Left ventricle myocardium inferior (tissue), 1 donor: Measurements from ENCODE around the gene AKAP12. TPM values are rescaled to one million over a fixed set of nuclear protein-coding genes. Genes with fewer than 3 reads are reported as not detected.

Source experiments
- DNase-seq: peaks from one replicate; pipeline ENCODE4 v3.0.0-alpha.2; 2020
- H3K27ac ChIP-seq: fragments of 200-600 bp; replicated peaks from 2 replicates; pipeline ENCODE4 v1.8.0; 2021
- H3K27me3 ChIP-seq: fragments of 200-600 bp; 2 replicates; pipeline ENCODE4 v1.8.0; 2021; ENCODE audit warnings: low read depth
- H3K36me3 ChIP-seq: fragments of 200-600 bp; 2 replicates; pipeline ENCODE4 v1.8.0; 2021
- H3K4me1 ChIP-seq: fragments of 200-600 bp; 2 replicates; pipeline ENCODE4 v1.8.0; 2021
- H3K4me3 ChIP-seq: fragments of 200-600 bp; 2 replicates; pipeline ENCODE4 v1.8.0; 2021; ENCODE audit warnings: mild to moderate bottlenecking, moderate library complexity
- H3K9me3 ChIP-seq: fragments of 200-600 bp; replicated peaks from 2 replicates; pipeline ENCODE4 v1.8.0; 2021
- CTCF ChIP-seq: fragments of 200-600 bp; IDR thresholded peaks from 2 replicates; pipeline ENCODE4 v1.8.0; 2021; ENCODE audit warnings: antibody characterized with exemption, mild to moderate bottlenecking, borderline replicate concordance
- intact Hi-C: fragments of 100-400 bp; cut with micrococcal nuclease; formaldehyde crosslinking; loops from one replicate; pipeline ENCODE4 v1.11.0; 2022
- total RNA-seq: library from RNA; stranded (reverse); fragmentation: NEBNext Ultra II Directional; extraction: Animal tissue kit (Norgen Biotek cat#: 25700); gene quantifications from one replicate; pipeline ENCODE4 v1.2.1, GENCODE V29; 2021
- donor health status: DM: no; HTN: yes; CAD: no; lungs with severe emphysema.

AKAP12 gene
- total RNA-seq, 1 donor from 2014 or later = 13.1 TPM

GRCh38 chr6:151388236-151388635 lies 148.5 kb downstream of the AKAP12 start:
- Histone ChIP-seq H3K4me1 (peaks cover 62% of the 10 kb centered on the region), H3K4me3 (no peak overlapping the region), H3K27ac (peak overlapping the region; percentile 100), H3K9me3 (no peaks in the 10 kb centered on the region), H3K36me3 (no peaks in the 10 kb centered on the region), H3K27me3 (no peaks in the 10 kb centered on the region)
- no peak for TF ChIP-seq CTCF
- DNase-seq = no peak
- intact Hi-C loops = no loop called here

DNA sequence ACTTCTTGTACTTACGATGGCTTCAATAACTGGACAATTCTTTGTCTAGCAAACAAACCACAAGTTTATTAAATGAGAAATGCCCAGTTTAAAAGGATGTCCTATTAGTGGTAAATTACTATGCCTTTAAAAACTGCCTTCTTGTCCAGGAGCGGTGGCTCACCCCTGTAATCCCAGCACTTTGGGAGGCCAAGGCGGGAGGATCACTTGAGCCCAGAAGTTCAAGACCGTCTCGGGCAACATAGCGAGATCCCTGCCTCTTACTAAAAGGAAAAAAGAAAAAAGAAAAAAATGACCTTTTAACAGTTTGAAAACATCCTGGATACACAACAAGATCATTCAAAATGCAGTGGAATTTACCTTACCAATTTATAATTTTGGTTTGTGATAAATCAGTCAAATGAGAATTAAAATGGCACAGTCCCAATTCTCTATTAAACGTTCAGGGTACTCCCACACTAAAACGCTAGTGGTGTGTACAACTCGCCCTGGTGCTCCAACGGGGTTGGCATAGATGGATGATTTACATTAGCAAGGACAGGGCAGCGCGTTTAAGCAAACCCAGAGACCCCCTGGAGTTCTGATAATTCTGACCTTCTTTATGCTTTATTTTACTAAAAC lies 149.3 kb downstream of the AKAP12 start:
- H3K36me3 ChIP-seq = no peaks in the 10 kb centered on the region
- peak overlapping the region; percentile 96 for H3K4me3 ChIP-seq
- H3K27me3 ChIP-seq = no peaks in the 10 kb centered on the region
- no peak for DNase-seq
- H3K27ac ChIP-seq = peak overlapping the region; percentile 100
- TF ChIP-seq CTCF = no peak
- no peaks in the 10 kb centered on the region for H3K9me3 ChIP-seq
- intact Hi-C loops = no loop called here
- H3K4me1 ChIP-seq = peaks cover 71% of the 10 kb centered on the region

- peak; percentile 70 for DNase-seq
- Histone ChIP-seq H3K27me3 (no peaks in the 10 kb centered on the region), H3K27ac (peak overlapping the region; percentile 100), H3K36me3 (no peaks in the 10 kb centered on the region), H3K9me3 (no peaks in the 10 kb centered on the region), H3K4me1 (peaks cover 71% of the 10 kb centered on the region), H3K4me3 (peak overlapping the region; percentile 96)
- TF ChIP-seq CTCF = no peak
- intact Hi-C loops = no loop called here
Observed at GRCh38 chr6:151389618-151390275, 150.0 kb downstream of the AKAP12 start.

DNA sequence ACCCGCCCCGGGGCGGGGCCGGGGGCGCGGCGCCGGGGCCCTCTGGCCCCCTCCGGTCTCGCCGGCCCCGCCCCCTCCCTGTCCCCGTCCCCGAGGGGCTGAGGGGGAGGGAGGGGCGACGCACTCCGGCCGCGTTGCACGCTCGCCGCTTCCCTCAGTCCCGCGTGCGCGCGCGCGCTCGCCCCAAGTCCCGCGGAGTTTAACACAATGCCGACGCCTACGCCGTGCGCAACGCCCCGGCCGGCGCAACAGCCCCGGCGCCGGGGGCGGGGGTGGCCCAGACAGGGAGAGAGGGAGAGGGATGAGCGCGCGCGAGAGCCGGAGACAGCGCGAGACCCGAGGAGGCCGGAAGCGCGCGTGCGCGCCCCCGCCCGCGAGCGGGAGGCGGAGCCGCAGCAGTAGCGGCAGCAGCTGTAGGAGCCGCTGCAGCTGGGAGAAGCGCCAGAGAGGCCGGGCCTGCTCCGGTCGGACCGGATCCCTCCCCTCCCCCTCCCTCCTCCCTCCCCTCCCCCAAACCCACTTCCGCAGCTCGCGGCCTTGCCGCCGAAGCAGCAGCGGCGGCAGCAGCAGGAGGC lies 150.6 kb downstream of the AKAP12 start:
- DNase-seq = peak; percentile 98
- H3K27me3 ChIP-seq = no peaks in the 10 kb centered on the region
- peak overlapping the region; percentile 96 for H3K4me3 ChIP-seq
- no peaks in the 10 kb centered on the region for H3K9me3 ChIP-seq
- peak overlapping the region; percentile 100 for H3K27ac ChIP-seq
- intact Hi-C loops = no loop called here
- TF ChIP-seq CTCF = peak; percentile 10
- peaks cover 71% of the 10 kb centered on the region for H3K4me1 ChIP-seq
- H3K36me3 ChIP-seq = no peaks in the 10 kb centered on the region

DNA sequence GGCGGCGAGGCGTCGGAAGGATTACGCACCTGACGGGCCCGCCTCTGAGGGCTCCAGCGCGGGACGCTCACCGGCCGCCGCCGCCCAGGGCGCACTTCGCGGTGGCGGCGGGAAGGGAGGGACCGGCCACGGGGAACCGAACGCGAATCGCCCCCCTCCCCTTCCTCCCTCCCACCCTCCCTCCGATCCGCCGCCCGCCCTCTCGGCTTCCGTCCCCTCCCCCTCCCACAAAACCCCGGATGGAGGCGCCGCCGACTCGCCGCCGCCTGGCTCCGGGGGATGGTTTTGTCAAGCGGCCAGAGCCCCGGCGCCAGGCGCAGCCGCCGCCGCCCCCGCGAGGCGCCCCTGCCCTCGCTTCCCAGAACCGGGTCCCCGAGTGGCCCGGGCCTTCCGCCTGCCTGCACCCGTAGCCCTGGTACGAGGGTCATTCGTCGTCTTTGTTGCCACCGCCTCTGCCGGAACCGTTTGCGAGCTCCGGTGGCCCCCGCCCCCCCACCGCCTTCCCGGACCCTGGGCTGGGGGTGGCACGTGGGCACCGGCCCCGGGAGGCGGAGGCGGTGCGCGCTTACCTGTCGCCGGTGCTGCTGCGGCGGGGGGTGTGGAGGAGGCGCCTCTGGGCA lies 151.2 kb downstream of the AKAP12 start:
- intact Hi-C loops = no loop called here
- peak overlapping the region; percentile 100 for H3K27ac ChIP-seq
- no peaks in the 10 kb centered on the region for H3K9me3 ChIP-seq
- peaks cover 75% of the 10 kb centered on the region for H3K4me1 ChIP-seq
- peak; percentile 82 for DNase-seq
- TF ChIP-seq CTCF = no peak
- no peaks in the 10 kb centered on the region for H3K27me3 ChIP-seq
- H3K36me3 ChIP-seq = no peaks in the 10 kb centered on the region
- peak overlapping the region; percentile 96 for H3K4me3 ChIP-seq
